ENCODE data around the gene RRP7A. TPM values are rescaled to one million over a fixed set of nuclear protein-coding genes. Genes with fewer than 3 reads are reported as not detected.

The RRP7A gene
- total and polyA plus RNA-seq, 2 of the 13 experiments (the other 11 are each of a cell fraction or from before 2014, with no cell fraction given), result 15.3 to 41.6 TPM

GRCh38 chr22:42519525-42520401 lies at the start of gene RRP7A (continued):
- TF ChIP-seq ZNF101 (CRISPR knock-in tag; IDR thresholded peaks at IDR 0.05; ENCODE audit: borderline replicate concordance, low read depth), result no peak
- TF ChIP-seq ZFYVE20 (CRISPR knock-in tag; IDR thresholded peaks at IDR 0.05; ENCODE audit: borderline replicate concordance, low read depth), result no peak
- no peak for TF ChIP-seq ATAD3A (CRISPR knock-in tag; IDR thresholded peaks at IDR 0.05)
- TF ChIP-seq SIN3A (IDR thresholded peaks at IDR 0.05; ENCODE audit: borderline replicate concordance, low read depth, low read length), result 0 out of 2 replicates have a peak, but pooled peaks have one; percentile 14
- TF ChIP-seq ZNF121 (CRISPR knock-in tag; IDR thresholded peaks at IDR 0.05), result no peak
- TF ChIP-seq, protein P1, sequence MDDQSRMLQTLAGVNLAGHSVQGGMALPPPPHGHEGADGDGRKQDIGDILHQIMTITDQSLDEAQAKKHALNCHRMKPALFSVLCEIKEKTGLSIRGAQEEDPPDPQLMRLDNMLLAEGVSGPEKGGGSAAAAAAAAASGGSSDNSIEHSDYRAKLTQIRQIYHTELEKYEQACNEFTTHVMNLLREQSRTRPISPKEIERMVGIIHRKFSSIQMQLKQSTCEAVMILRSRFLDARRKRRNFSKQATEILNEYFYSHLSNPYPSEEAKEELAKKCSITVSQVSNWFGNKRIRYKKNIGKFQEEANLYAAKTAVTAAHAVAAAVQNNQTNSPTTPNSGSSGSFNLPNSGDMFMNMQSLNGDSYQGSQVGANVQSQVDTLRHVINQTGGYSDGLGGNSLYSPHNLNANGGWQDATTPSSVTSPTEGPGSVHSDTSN (CRISPR knock-in tag; IDR thresholded peaks at IDR 0.05; ENCODE audit: borderline replicate concordance), result no peak
- TF ChIP-seq SATB2 (CRISPR knock-in tag; IDR thresholded peaks at IDR 0.05), result no peak
- no peak for TF ChIP-seq ZFP62 (CRISPR knock-in tag; IDR thresholded peaks at IDR 0.05)
- no peak for TF ChIP-seq NFKB2 (CRISPR knock-in tag; IDR thresholded peaks at IDR 0.05; ENCODE audit: borderline replicate concordance)
- no peak for TF ChIP-seq CTCF (CRISPR knock-in tag; IDR thresholded peaks at IDR 0.05)
- peak; percentile 11; the same call in 1 of the 2 replicates for TF ChIP-seq FOXK1 (CRISPR knock-in tag; IDR thresholded peaks at IDR 0.05; ENCODE audit: borderline replicate concordance, low read depth)
- no peak for TF ChIP-seq ZFX (CRISPR knock-in tag; IDR thresholded peaks at IDR 0.05; ENCODE audit: low read depth)
- no peak for TF ChIP-seq NRL (CRISPR knock-in tag; IDR thresholded peaks at IDR 0.05; ENCODE audit: borderline replicate concordance)
- TF ChIP-seq, protein P2, sequence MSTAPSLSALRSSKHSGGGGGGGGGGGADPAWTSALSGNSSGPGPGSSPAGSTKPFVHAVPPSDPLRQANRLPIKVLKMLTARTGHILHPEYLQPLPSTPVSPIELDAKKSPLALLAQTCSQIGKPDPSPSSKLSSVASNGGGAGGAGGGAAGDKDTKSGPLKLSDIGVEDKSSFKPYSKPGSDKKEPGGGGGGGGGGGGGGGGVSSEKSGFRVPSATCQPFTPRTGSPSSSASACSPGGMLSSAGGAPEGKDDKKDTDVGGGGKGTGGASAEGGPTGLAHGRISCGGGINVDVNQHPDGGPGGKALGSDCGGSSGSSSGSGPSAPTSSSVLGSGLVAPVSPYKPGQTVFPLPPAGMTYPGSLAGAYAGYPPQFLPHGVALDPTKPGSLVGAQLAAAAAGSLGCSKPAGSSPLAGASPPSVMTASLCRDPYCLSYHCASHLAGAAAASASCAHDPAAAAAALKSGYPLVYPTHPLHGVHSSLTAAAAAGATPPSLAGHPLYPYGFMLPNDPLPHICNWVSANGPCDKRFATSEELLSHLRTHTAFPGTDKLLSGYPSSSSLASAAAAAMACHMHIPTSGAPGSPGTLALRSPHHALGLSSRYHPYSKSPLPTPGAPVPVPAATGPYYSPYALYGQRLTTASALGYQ (CRISPR knock-in tag; IDR thresholded peaks at IDR 0.05), result no peak
- no peak for TF ChIP-seq SRSF4 (IDR thresholded peaks at IDR 0.05; ENCODE audit: low read depth, low read length, poor library complexity, severe bottlenecking)
- TF ChIP-seq ZNF749 (CRISPR knock-in tag; IDR thresholded peaks at IDR 0.05; ENCODE audit: borderline replicate concordance), result no peak
- TF ChIP-seq, protein P3, sequence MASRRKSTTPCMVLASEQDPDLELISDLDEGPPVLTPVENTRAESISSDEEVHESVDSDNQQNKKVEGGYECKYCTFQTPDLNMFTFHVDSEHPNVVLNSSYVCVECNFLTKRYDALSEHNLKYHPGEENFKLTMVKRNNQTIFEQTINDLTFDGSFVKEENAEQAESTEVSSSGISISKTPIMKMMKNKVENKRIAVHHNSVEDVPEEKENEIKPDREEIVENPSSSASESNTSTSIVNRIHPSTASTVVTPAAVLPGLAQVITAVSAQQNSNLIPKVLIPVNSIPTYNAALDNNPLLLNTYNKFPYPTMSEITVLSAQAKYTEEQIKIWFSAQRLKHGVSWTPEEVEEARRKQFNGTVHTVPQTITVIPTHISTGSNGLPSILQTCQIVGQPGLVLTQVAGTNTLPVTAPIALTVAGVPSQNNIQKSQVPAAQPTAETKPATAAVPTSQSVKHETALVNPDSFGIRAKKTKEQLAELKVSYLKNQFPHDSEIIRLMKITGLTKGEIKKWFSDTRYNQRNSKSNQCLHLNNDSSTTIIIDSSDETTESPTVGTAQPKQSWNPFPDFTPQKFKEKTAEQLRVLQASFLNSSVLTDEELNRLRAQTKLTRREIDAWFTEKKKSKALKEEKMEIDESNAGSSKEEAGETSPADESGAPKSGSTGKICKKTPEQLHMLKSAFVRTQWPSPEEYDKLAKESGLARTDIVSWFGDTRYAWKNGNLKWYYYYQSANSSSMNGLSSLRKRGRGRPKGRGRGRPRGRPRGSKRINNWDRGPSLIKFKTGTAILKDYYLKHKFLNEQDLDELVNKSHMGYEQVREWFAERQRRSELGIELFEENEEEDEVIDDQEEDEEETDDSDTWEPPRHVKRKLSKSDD (CRISPR knock-in tag; IDR thresholded peaks at IDR 0.05; ENCODE audit: low read depth), result no peak
- TF ChIP-seq, protein P4, sequence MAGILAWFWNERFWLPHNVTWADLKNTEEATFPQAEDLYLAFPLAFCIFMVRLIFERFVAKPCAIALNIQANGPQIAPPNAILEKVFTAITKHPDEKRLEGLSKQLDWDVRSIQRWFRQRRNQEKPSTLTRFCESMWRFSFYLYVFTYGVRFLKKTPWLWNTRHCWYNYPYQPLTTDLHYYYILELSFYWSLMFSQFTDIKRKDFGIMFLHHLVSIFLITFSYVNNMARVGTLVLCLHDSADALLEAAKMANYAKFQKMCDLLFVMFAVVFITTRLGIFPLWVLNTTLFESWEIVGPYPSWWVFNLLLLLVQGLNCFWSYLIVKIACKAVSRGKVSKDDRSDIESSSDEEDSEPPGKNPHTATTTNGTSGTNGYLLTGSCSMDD (CRISPR knock-in tag; IDR thresholded peaks at IDR 0.05), result no peak
- TF ChIP-seq ZNF264 (CRISPR knock-in tag; IDR thresholded peaks at IDR 0.05), result no peak
